ENCODE measurements around the gene KDELR1. TPM values are rescaled to one million over a fixed set of nuclear protein-coding genes. Genes with fewer than 3 reads are reported as not detected.

KDELR1 gene
- total and polyA plus RNA-seq, 2 of the 13 experiments (the other 11 are each of a cell fraction or from before 2014, with no cell fraction given) = 134 to 185 TPM

DNA sequence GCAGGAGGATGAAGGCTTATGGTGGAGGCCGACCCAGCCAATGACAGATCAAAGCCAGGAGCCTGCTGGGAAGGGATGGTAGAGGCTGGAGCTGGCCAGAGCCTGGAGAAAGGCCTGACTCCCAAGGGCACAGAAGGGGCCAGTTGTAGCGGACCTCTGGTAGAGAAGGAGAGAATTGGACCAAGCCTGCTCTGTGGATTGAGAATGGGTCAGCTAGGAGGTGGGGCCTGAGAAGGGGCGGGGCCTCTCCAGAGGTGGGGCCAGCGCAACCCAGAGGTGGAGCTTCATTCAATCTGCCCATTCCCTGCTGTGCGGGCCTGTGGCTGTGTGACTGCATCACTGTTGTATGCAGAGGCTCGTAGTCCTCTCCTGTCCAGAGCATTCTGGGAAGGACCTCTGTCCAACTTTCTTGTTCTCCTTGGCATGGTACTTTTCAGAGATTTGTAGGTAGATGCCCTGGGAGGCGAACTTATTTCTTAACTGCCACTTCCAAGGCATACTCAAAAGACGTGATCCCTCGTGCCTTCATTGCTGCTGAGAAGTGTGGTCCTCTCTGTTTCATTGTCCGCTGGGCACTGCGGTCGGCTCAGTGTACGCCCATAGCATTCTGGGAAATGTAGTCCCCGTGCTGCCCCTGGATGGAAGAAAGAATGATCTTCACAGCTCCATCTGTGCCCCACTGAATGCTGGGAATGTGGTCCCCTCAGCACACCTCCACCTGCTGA, 8.8 kb upstream of the KDELR1 start (continued):
- TF ChIP-seq, protein P1, sequence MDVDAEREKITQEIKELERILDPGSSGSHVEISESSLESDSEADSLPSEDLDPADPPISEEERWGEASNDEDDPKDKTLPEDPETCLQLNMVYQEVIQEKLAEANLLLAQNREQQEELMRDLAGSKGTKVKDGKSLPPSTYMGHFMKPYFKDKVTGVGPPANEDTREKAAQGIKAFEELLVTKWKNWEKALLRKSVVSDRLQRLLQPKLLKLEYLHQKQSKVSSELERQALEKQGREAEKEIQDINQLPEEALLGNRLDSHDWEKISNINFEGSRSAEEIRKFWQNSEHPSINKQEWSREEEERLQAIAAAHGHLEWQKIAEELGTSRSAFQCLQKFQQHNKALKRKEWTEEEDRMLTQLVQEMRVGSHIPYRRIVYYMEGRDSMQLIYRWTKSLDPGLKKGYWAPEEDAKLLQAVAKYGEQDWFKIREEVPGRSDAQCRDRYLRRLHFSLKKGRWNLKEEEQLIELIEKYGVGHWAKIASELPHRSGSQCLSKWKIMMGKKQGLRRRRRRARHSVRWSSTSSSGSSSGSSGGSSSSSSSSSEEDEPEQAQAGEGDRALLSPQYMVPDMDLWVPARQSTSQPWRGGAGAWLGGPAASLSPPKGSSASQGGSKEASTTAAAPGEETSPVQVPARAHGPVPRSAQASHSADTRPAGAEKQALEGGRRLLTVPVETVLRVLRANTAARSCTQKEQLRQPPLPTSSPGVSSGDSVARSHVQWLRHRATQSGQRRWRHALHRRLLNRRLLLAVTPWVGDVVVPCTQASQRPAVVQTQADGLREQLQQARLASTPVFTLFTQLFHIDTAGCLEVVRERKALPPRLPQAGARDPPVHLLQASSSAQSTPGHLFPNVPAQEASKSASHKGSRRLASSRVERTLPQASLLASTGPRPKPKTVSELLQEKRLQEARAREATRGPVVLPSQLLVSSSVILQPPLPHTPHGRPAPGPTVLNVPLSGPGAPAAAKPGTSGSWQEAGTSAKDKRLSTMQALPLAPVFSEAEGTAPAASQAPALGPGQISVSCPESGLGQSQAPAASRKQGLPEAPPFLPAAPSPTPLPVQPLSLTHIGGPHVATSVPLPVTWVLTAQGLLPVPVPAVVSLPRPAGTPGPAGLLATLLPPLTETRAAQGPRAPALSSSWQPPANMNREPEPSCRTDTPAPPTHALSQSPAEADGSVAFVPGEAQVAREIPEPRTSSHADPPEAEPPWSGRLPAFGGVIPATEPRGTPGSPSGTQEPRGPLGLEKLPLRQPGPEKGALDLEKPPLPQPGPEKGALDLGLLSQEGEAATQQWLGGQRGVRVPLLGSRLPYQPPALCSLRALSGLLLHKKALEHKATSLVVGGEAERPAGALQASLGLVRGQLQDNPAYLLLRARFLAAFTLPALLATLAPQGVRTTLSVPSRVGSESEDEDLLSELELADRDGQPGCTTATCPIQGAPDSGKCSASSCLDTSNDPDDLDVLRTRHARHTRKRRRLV (CRISPR knock-in tag; IDR thresholded peaks at IDR 0.05) = peak; percentile 95
- TF ChIP-seq MIER3 (CRISPR knock-in tag; IDR thresholded peaks at IDR 0.05; ENCODE audit: borderline replicate concordance) = peak; percentile 37; the same call in 1 of the 2 replicates
- no peak for TF ChIP-seq YY1 (IDR thresholded peaks at IDR 0.05; ENCODE audit: insufficient read depth, insufficient replicate concordance, low read depth, low read length)
- TF ChIP-seq, protein P2, sequence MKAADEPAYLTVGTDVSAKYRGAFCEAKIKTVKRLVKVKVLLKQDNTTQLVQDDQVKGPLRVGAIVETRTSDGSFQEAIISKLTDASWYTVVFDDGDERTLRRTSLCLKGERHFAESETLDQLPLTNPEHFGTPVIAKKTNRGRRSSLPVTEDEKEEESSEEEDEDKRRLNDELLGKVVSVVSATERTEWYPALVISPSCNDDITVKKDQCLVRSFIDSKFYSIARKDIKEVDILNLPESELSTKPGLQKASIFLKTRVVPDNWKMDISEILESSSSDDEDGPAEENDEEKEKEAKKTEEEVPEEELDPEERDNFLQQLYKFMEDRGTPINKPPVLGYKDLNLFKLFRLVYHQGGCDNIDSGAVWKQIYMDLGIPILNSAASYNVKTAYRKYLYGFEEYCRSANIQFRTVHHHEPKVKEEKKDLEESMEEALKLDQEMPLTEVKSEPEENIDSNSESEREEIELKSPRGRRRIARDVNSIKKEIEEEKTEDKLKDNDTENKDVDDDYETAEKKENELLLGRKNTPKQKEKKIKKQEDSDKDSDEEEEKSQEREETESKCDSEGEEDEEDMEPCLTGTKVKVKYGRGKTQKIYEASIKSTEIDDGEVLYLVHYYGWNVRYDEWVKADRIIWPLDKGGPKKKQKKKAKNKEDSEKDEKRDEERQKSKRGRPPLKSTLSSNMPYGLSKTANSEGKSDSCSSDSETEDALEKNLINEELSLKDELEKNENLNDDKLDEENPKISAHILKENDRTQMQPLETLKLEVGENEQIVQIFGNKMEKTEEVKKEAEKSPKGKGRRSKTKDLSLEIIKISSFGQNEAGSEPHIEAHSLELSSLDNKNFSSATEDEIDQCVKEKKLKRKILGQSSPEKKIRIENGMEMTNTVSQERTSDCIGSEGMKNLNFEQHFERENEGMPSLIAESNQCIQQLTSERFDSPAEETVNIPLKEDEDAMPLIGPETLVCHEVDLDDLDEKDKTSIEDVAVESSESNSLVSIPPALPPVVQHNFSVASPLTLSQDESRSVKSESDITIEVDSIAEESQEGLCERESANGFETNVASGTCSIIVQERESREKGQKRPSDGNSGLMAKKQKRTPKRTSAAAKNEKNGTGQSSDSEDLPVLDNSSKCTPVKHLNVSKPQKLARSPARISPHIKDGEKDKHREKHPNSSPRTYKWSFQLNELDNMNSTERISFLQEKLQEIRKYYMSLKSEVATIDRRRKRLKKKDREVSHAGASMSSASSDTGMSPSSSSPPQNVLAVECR (CRISPR knock-in tag; IDR thresholded peaks at IDR 0.05; ENCODE audit: borderline replicate concordance) = peak; percentile 53; the same call in 1 of the 2 replicates
- TF ChIP-seq FIP1L1 (IDR thresholded peaks at IDR 0.05; ENCODE audit: borderline replicate concordance, insufficient read depth, low read depth, low read length) = no peak
- TF ChIP-seq ZZZ3 (CRISPR knock-in tag; IDR thresholded peaks at IDR 0.05; ENCODE audit: borderline replicate concordance) = no peak
- no peak for TF ChIP-seq TMF1 (CRISPR knock-in tag; IDR thresholded peaks at IDR 0.05; ENCODE audit: low read depth)
- no peak for TF ChIP-seq KAT2B (IDR thresholded peaks at IDR 0.05; ENCODE audit: borderline replicate concordance, low read depth, low read length)
- TF ChIP-seq YEATS2 (CRISPR knock-in tag; IDR thresholded peaks at IDR 0.05; ENCODE audit: borderline replicate concordance) = no peak
- TF ChIP-seq, protein P3, sequence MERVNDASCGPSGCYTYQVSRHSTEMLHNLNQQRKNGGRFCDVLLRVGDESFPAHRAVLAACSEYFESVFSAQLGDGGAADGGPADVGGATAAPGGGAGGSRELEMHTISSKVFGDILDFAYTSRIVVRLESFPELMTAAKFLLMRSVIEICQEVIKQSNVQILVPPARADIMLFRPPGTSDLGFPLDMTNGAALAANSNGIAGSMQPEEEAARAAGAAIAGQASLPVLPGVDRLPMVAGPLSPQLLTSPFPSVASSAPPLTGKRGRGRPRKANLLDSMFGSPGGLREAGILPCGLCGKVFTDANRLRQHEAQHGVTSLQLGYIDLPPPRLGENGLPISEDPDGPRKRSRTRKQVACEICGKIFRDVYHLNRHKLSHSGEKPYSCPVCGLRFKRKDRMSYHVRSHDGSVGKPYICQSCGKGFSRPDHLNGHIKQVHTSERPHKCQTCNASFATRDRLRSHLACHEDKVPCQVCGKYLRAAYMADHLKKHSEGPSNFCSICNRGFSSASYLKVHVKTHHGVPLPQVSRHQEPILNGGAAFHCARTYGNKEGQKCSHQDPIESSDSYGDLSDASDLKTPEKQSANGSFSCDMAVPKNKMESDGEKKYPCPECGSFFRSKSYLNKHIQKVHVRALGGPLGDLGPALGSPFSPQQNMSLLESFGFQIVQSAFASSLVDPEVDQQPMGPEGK (CRISPR knock-in tag; IDR thresholded peaks at IDR 0.05) = no peak
- no peak for TF ChIP-seq ZNF367 (CRISPR knock-in tag; IDR thresholded peaks at IDR 0.05; ENCODE audit: borderline replicate concordance)
- TF ChIP-seq, protein P4, sequence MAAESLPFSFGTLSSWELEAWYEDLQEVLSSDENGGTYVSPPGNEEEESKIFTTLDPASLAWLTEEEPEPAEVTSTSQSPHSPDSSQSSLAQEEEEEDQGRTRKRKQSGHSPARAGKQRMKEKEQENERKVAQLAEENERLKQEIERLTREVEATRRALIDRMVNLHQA (CRISPR knock-in tag; IDR thresholded peaks at IDR 0.05) = no peak
- no peak for TF ChIP-seq PHB2 (IDR thresholded peaks at IDR 0.05; ENCODE audit: partially characterized antibody)
- TF ChIP-seq FOXJ3 (CRISPR knock-in tag; IDR thresholded peaks at IDR 0.05; ENCODE audit: borderline replicate concordance) = no peak
- no peak for TF ChIP-seq ZNF549 (CRISPR knock-in tag; IDR thresholded peaks at IDR 0.05)
- TF ChIP-seq DR1 (CRISPR knock-in tag; IDR thresholded peaks at IDR 0.05) = no peak
- TF ChIP-seq, protein P5, sequence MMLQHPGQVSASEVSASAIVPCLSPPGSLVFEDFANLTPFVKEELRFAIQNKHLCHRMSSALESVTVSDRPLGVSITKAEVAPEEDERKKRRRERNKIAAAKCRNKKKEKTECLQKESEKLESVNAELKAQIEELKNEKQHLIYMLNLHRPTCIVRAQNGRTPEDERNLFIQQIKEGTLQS (CRISPR knock-in tag; IDR thresholded peaks at IDR 0.05) = no peak

Measured in HepG2 (cell line).